HG02759 (cell line): ENCODE results near the gene PCDHGA10.
"Not testable (repeated sequence)": the region's sequence is repeated elsewhere in the genome, so short reads cannot be mapped to it uniquely, and the experiment has no call there.

Source experiments
- ATAC-seq: cut with Tn5 transposase; IDR thresholded peaks from one replicate; pipeline ENCODE4 v1.9.1; 2021; ENCODE audit warnings: mild to moderate bottlenecking, moderate library complexity; ENCODE audit not compliant: unreplicated experiment

The PCDHGA10 gene

DNA sequence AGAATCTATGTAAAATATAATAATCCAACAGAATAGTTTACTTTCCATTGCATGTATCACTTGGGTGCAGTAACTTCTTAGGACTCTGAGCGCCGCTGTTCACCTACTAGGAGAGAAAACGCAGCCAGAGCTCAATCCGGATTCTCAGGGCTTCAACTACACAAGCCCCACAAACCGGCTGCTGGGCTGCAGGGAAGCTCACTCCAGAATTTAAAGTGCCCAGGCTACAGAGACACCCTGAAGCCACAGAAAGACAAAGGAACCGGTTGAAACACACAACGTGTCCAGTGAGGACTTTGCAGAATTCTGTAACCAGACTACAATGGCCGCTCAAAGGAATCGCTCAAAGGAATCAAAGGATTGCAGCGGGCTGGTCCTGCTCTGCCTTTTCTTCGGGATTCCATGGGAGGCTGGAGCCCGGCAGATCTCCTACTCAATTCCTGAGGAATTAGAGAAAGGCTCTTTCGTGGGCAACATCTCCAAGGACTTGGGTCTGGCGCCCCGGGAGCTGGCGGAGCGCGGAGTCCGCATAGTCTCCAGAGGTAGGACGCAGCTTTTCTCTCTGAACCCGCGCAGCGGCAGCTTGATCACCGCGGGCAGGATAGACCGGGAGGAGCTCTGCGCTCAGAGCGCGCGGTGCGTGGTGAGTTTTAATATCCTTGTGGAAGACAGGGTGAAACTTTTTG is at the start of gene PCDHGA10:
PCDHGA10 (plus strand) TSS at position 134 of the 686 bp plus-strand sequence; CDS start at position 323, 189 bp downstream.
- ATAC-seq = peak; percentile 79

- ATAC-seq = no peak
Measured at GRCh38 chr5:141363952-141364660, 48.7 kb upstream of the PCDHGA10 start, which contains the start of gene PCDHGA5. TSS of gene PCDHGA5 (plus strand) at chr5:141364162. CDS start at chr5:141364331, 169 bp downstream.

DNA sequence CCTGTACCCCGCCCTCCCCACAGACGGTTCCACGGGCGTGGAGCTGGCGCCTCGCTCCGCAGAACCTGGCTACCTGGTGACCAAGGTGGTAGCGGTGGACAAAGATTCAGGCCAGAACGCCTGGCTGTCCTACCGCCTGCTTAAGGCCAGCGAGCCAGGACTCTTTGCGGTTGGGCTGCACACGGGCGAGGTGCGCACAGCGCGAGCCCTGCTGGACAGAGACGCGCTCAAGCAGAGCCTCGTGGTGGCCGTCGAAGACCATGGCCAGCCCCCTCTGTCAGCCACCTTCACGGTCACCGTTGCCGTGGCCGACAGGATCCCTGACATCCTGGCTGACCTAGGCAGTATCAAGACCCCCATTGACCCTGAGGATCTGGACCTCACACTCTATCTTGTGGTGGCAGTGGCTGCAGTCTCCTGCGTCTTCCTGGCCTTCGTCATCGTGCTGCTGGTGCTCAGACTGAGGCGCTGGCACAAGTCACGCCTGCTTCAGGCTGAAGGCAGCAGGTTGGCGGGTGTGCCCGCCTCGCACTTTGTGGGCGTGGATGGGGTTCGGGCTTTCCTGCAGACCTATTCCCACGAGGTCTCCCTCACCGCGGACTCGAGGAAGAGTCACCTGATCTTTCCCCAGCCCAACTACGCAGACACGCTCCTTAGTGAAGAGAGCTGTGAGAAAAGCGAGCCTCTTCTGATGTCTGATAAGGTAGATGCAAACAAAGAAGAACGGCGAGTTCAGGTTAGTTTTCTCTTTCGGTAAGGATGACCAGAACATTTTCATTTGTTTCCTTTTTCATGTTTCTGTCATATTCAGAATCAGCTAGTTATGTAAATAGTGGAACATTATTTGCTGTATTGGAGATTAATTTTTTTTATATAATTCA is 46.5 kb upstream of the PCDHGA10 start:
- ATAC-seq = no peak

DNA sequence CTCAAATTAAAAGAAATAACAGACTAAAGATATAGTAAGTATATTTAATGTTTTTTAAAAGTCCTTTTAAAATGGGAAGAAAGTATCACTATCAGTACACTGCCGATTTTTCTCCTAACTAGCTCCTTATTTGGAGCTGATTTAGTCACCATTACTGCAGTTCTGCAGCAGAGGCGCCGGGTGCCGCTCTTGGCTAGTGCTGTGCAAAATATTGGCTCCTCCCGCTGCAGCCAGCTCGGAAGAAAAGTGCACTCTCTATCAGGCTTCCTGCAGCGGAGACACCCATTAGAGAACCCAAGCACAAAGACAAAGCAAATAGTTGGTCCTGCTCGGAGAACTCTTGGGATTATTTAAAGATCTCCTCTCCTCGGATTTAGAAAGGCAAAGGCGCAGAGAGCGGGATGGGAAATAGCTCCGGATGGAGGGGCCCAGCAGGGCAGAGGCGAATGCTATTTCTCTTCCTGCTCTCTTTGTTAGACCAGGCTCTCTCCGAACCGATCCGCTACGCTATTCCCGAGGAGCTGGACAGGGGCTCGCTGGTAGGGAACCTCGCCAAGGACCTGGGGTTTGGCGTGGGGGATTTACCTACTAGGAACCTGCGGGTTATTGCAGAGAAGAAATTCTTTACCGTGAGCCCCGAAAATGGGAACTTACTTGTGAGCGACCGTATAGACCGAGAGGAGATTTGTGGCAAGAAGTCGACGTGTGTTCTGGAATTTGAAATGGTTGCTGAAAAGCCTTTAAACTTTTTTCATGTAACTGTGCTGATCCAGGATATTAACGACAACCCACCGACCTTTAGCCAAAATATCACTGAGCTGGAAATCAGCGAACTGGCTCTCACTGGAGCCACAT is 42.6 kb upstream of the PCDHGA10 start, which contains the start of gene PCDHGB3:
PCDHGB3 (plus strand) TSS at position 249 of the 855 bp plus-strand sequence; CDS start at position 402, 153 bp downstream.
- ATAC-seq = peak; percentile 95

DNA sequence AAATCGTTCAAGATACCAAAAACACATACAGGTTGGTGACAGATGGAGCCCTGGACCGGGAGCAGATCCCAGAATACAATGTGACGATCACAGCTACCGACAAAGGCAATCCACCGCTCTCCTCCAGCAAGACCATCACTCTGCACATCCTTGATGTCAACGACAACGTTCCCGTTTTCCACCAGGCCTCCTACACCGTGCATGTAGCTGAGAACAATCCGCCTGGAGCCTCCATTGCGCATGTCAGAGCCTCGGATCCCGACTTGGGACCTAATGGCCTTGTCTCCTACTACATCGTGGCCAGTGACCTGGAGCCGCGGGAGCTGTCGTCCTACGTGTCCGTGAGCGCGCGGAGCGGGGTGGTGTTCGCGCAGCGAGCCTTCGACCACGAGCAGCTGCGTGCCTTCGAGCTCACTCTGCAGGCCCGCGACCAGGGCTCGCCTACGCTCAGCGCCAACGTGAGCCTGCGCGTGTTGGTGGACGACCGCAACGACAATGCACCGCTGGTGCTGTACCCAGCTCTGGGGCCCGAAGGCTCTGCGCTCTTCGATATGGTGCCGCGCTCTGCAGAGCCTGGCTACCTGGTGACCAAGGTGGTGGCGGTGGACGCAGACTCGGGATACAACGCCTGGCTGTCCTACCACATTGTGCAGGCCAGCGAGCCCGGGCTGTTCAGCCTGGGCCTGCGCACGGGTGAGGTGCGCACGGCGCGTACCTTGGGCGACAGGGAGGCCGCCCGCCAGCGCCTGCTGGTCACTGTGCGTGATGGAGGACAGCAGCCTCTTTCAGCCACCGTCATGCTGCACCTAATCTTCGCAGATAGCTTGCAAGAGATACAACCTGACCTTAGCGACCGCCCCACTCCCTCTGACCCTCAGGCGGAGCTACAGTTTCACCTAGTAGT is 41.0 kb upstream of the PCDHGA10 start:
- no peak for ATAC-seq

- no peak for ATAC-seq
Measured at GRCh38 chr5:141373673-141374317, 39.0 kb upstream of the PCDHGA10 start, which contains the start of gene PCDHGA6. TSS of gene PCDHGA6 (plus strand) at chr5:141373891. CDS start at chr5:141374084, 193 bp downstream.

DNA sequence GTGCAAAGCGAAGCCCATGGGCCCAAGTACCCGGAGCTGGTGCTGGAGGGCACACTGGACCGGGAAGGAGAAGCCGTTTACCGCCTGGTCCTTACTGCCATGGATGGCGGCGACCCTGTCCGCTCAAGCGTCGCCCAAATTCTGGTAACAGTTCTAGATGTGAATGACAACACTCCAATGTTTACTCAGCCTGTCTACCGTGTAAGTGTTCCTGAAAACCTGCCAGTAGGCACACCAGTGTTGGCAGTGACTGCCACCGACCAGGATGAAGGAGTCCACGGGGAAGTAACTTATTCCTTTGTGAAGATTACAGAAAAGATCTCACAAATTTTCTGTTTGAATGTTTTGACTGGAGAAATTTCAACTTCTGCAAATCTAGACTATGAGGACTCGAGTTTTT is 38.2 kb upstream of the PCDHGA10 start:
- no peak for ATAC-seq

DNA sequence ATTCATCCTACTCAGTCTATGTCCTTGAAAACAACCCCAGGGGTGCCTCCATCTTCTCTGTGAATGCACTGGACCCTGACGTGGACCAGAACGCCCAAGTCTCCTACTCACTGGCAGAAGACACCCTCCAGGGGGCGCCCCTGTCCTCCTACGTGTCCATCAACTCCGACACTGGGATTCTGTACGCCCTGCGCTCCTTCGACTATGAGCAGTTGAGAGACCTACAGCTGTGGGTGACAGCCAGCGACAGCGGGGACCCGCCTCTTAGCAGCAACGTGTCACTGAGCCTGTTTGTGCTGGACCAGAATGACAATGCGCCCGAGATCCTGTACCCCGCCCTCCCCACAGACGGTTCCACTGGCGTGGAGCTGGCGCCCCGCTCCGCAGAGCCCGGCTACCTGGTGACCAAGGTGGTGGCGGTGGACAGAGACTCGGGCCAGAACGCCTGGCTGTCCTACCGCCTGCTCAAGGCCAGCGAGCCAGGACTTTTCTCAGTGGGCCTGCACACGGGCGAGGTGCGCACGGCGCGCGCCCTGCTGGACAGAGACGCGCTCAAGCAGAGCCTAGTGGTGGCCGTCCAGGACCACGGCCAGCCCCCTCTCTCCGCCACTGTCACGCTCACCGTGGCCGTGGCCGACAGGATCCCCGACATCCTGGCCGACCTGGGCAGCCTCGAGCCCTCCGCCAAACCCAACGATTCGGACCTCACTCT is 37.2 kb upstream of the PCDHGA10 start:
- ATAC-seq = not testable (repeated sequence)

DNA sequence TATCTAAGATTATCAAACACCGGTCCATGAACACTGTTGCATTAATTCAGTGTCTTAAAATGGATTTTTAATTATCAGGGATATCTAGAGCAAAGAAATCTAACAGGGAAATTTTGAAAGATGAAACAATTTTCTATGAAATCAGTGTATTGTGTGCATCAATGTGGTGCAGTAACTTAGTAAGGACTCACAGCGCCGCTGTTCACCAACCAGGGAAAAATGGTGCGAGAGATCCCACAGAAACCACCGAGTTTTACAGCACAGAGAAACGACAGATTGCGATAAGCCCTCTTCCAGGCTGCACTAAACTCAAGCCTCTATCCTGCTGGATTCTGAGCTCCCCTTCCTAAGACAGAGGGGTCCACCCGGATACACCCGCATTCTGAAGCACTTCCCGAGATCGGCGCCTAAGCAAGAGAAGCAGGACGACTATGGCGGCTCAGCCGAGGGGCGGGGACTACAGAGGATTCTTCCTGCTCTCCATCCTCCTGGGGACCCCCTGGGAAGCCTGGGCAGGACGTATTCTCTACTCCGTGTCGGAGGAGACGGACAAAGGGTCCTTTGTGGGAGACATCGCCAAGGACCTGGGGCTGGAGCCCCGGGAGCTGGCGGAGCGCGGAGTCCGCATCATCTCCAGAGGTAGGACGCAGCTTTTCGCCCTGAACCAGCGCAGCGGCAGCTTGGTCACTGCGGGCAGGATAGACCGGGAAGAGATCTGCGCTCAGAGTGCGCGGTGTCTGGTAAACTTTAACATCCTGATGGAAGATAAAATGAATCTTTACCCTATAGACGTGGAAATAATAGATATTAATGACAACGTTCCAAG is 30.1 kb upstream of the PCDHGA10 start, which contains the start of gene PCDHGA7:
PCDHGA7 (plus strand) TSS at position 274 of the 826 bp plus-strand sequence; CDS start at position 432, 158 bp downstream.
- ATAC-seq = no peak

DNA sequence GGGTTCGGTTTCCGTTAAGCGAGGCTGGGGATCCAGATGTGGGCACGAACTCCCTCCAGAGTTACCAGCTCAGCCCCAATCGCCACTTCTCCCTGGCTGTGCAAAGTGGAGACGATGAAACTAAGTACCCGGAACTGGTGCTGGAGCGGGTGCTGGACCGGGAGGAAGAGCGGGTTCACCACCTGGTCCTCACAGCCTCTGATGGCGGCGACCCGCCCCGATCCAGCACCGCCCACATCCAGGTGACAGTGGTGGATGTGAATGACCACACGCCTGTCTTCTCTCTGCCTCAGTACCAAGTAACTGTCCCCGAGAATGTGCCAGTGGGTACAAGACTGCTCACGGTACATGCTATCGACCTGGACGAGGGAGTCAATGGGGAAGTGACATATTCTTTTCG is 29.4 kb upstream of the PCDHGA10 start:
- ATAC-seq = no peak

DNA sequence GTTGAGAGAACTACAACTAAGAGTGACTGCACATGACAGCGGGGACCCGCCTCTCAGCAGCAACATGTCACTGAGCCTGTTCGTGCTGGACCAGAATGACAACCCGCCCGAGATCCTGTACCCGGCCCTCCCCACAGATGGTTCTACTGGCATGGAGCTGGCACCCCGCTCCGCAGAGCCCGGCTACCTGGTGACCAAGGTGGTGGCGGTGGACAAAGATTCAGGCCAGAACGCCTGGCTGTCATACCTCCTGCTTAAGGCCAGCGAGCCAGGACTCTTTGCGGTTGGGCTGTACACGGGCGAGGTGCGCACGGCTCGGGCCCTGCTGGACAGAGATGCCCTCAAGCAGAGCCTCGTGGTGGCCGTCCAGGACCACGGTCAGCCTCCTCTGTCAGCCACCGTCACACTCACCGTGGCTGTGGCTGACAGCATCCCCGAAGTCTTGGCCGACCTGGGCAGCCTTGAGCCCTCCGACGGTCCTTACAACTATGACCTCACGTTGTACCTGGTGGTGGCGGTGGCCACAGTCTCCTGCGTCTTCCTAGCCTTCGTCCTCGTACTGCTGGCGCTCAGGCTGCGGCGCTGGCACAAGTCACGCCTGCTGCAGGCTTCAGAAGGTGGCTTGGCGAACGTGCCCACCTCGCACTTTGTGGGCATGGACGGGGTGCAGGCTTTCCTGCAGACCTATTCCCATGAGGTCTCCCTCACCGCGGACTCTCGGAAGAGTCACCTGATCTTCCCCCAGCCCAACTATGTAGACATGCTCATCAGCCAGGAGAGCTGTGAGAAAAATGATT is 28.1 kb upstream of the PCDHGA10 start:
- ATAC-seq = no peak

- ATAC-seq = peak; percentile 70
Measured at GRCh38 chr5:141387557-141388311, 25.1 kb upstream of the PCDHGA10 start, which contains the start of gene PCDHGB4. TSS of gene PCDHGB4 (plus strand) at chr5:141387698. CDS start at chr5:141387885, 187 bp downstream.

GRCh38 chr5:141388661-141389060 is 24.1 kb upstream of the PCDHGA10 start:
- no peak for ATAC-seq

DNA sequence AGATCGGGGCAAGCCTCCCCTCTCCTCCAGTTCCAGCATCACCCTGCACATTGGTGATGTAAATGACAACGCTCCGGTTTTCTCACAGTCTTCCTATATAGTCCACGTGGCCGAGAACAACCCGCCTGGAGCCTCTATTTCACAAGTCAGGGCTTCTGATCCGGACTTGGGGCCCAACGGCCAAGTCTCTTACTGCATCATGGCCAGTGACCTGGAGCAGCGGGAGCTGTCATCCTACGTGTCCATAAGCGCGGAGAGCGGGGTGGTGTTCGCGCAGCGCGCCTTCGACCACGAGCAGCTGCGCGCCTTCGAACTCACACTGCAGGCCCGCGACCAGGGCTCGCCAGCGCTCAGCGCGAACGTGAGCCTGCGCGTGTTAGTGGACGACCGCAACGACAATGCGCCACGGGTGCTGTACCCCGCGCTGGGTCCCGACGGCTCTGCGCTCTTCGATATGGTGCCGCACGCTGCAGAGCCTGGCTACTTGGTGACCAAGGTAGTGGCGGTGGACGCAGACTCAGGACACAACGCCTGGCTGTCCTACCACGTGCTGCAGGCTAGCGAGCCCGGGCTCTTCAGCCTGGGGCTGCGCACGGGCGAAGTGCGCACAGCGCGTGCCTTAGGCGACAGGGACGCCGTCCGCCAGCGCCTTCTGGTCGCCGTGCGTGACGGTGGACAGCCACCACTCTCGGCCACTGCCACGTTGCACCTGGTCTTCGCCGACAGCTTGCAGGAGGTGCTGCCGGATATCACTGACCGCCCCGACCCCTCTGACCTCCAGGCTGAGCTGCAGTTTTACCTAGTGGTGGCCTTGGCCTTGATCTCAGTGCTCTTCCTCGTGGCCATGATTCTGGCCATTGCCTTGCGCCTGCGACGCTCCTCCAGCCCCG is 23.4 kb upstream of the PCDHGA10 start:
- ATAC-seq = no peak
